Amniotic stem cell (primary cell): ENCODE results near the gene TNFRSF1A.
A peak's percentile ranks its signal among the peaks of the same experiment; 100 is the strongest.

Source experiments
- DNase-seq: peaks from one replicate; lab custom pipeline; 2025; lab: John Stamatoyannopoulos, UW

TNFRSF1A gene

DNA sequence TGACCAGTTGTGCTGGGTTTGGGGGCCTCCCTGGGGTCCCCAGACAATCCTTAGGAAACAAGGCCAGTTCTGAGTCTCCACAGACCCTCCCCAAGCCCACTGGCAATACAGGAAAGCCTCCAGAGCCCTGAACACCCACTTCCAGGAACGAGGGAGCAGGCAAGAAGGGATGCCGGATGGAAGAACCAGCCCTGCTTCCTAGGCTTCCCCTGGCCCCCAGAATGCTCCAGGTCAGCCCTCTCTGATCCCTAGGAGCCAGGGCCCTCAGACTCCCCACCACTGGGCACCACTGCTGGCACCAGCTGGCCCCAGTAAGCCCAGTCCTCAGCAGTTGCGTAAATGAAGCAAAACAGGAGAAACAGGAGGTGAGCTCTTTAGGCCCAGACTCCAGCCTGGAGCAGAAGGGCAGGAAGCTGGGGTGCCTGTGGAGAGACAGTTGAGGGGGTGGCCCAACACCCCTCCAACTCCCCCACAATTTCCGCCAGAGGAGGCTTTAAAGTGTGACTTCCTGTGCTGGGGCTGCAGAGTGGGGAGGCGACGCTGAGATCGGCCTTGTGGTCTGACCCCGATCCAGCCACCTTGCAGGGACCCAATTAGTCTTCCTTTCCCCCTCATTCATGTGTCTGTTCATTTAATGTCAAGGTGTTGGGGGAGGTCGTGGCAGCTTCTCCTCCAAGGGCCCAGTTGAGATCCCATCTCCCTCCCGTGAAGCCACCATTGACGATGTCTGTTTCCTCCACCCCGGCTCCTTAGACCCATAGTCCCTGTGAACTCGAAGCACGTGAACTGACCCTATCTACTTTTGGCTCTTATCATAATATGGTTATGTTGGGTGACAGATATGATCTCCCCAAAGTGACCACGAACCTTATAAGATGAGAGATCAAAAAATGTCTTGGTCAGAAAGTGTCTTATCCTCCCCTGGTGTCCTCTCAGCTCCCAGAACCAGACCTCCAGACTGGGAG lies 4.7 kb downstream of the TNFRSF1A start:
- DNase-seq: no peak

DNA sequence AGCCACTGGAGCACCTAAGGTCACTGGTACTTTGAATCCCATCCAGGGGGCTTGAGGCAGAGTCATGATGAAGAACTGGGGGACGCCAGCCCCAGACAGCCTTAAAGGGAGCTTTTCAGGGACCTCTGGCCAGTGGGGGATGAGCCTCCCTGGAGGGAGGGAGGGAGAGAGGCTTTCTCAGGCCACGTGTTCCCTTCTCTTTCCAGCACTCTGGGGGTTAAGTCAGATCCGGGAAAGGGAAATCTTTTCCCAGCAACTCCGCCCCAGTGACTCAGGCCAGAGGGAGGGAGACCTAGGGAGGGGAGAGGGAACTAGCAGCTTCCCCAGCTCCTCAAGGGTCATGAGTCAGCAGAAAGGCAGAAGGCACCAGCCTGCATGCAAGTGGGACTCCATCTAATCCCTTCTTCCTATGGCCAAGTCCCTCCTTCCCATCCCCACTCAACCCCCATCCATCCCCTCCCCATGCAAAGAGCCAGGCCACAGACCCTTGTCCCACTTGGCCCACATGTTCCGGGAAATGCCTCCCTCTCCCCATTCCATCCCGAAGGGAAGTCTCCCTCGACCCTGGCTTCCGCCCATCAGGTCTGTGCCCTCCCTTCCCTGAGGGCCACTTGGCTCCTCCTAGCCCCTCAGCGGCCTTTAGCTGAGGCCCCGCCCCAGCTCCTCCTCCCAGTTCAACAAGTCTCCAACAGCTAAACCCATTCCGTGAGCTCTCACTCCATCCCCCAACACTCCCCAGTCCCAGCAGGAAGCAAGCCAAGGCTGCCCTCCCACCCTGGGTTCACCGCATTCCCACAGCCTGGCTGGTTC lies 5.6 kb downstream of the TNFRSF1A start:
- DNase-seq: peak; percentile 97

DNA sequence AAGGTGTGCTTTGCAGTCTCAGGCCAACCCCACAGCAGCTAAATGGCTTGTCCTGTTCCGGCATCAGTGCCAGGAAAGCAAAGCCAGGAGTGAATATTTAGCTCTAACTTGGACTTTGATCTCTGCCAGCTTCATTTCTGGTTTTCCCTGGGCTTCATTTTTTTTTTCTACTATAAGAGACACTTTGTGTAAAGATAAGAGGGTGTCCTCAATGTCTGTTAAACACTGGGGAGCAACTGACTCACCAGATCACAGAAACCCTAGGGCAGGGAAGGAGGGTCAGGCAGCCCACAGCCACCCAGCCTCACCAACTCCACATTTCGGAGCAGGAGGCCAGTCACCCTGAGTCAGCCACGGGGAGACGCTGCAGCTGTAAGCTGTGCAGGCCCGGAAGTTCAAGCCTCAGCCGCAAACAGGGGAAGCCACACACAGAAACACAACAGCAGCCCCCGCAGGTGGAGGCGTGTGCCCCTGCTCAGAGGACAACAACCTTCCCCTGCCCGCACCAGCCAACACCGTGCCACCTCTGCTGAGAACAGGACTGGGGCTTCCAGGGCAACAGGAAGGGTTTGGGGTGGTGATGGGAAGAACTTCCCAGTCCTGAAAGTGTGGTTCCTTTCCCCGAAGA lies 6.3 kb downstream of the TNFRSF1A start:
- DNase-seq: peak; percentile 64

DNA sequence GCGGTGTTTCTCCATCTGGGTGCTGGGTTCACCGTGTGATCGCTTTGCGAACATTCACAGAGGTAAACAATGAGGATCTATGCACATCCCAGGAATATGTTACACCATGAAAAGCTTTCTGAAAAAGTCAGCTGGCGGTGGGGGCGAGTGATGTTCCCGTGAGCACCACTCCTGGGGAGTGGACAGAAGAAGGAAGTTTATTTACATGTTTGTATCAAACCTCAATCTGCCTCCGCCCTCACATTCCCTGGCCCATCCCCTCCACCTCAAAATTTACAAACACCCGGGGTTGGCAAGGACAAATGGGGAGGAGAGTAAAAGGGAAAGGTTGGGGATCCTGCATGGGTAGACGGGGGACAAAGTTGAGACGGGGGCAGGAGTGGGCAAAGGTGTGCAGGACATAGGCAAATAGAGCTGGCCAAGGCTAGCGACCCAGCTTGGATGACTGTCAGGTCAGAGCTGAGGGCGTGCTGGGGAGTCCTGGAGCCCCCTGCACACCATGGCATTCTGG lies 6.9 kb downstream of the TNFRSF1A start:
- DNase-seq: no peak

DNA sequence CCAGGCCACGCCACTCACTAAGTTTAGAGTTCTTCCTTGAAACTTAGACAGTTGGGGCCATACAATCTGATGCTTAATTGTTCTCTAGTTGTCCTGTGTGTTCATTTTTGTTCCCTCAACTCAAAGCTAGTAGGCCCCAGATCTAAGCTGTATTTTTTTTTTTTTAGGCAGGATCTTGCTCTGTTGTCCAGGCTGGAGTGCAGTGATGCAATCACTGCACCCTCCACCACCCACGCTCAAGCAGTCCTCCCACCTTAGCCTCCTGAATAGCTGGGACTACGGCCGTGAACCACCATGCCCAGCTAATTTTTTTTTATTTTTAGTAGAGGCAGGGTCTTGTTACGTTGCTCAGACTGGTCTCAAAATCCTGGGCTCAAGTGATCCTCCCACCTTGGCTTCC lies 7.5 kb downstream of the TNFRSF1A start:
- DNase-seq: no peak

DNA sequence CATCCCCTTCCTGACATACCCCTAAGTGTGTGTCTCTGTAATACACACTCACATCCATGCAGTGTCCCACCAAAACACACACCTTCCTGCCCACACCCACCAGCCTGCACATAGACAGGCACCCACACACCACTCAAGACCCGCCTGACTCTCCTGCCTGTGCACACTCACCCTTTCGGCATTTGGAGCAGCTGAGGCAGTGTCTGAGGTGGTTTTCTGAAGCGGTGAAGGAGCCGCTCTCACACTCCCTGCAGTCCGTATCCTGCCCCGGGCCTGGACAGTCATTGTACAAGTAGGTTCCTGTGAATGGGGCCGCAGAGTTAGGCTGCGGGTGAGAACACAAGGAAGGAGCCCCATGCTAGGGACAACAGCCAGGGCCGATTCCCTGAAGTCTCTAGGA lies 8.3 kb downstream of the TNFRSF1A start:
- peak; percentile 42 for DNase-seq

DNA sequence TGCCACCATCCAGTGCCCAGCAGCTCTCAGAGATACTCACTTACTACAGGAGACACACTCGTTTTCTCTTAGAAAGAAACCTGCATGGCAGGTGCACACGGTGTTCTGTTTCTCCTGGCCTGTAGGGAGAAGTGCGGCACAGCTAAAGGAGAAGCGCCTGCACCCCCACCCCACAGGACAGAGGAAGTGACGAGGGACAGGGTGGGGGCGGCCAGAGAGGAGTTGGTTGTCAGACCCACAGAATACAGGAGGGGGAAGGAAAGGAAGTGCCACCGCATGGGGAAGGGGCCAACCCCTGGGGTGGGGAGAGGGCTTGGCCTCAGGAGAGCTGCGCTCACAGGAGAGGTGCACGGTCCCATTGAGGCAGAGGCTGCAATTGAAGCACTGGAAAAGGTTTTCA lies 8.8 kb downstream of the TNFRSF1A start:
- DNase-seq: no peak

DNA sequence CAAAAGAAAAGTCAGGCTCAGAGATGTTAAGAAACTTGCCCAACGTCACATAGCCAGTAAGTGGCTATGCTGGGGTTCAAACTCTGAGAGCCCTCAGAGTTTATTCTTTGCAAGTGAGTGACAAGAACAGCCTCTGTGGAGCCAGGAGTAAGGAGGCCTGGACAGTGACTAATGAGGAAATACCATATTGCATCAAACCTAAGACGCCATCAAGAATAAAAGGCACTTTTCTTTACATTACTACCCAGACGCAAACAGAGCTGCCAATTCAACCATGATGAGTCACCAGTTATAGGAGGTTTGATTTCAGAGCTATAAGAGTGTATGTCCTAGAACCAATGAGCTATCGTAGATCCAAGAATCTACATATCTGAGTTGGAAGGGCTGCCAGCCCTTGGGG lies 9.4 kb downstream of the TNFRSF1A start:
- peak; percentile 23 for DNase-seq

DNA sequence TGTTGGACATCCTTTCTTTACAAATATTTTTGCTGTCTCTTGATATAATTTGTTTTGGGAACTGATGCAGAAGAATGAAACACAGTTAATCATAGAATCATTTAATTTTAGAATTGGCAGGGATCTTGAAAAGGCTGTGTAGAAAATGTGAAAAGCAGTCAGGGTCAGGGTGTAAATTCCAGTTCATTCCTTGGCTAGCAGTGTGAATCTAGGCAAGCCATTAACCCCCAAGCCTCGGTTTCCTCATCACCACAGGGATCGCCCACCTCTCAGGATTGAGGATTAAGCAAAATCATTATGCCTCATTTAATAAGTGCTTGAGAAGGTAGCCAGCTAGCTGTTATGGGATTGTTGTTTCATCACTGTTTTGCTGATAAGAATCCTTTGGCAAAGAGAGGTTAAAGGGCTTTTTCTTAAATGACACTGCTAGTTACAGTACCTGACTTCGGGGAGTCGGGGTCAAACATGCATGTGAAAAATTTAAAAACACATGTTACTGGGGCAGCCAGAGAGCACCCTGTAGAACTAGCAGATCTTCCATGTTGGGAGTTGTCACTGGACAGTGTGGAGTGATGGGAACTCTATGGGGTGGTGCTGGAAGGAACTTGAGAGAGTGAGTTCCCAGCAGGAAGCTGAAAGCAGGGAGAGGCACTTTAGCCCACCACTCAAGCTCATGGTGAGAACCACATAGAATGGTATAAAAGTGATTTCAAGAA lies 10.7 kb downstream of the TNFRSF1A start:
- no peak for DNase-seq

DNA sequence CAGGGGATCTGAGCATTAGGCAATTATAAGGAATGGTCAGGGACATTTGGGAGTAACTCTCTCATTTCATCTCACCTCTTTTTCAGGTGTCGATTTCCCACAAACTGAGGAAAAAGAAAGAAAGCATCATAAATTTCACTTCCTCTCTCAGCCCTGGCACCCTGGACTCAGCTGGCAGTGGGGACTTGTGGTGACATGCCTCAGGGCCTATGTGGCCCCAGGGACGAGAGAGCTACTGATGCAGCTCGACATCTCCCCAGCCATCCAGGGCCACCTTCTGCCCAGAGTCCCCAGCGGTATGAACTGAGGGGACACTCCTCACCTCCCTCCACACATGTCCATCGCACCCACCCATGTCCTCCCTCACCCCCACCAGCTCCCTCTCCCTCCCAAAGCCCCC lies 11.7 kb downstream of the TNFRSF1A start:
- no peak for DNase-seq

DNA sequence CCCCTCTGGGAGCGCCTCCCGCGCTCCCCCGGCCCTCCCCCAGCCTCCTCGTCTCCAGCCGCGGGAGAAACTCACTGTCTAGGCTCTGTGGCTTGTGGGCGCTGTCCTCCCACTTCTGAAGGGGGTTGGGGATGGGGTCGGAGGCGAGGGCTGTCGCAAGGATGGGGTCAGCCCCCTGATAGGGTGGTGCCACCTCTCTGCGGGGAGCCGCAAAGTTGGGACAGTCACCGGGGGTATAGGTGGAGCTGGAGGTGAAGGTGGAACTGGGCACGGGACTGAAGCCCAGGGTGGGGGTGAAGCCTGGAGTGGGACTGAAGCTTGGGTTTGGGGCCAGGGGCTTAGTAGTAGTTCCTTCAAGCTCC lies 12.2 kb downstream of the TNFRSF1A start:
- DNase-seq: no peak

DNA sequence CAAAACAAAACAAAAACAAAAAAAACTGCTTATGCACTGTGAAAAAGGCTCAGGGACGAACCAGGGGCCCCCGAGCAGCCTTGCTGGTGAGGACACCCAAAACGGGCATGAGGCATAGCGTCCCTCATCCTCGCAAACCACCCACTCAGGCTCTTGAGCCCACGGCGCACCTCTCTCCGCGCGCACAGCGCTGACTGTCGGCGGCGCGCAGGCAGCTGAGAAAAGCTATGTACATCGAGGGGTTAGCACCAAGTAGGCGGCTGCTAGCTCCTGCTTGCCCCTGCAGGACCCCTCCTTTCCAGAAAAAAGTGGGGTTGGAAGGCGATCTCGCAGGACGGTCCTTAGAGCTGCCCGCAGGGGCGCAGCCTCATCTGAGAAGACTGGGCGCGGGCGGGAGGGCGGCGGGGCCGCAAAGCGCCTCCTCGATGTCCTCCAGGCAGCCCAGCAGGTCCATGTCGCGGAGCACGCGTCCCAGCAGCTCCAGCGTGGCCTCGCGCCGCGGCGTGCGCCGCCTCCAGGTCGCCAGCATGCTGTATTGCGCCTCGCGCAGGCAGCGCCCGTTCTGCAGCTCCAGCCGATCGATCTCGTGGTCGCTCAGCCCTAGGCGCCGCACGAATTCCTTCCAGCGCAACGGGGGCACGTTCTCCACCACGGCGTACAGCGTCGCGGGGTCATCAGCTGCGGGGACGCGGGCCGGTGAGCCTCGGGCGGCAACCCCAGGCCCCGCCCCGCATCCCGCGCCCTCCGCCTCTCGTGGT lies 12.8 kb downstream of the TNFRSF1A start:
- DNase-seq: no peak

DNA sequence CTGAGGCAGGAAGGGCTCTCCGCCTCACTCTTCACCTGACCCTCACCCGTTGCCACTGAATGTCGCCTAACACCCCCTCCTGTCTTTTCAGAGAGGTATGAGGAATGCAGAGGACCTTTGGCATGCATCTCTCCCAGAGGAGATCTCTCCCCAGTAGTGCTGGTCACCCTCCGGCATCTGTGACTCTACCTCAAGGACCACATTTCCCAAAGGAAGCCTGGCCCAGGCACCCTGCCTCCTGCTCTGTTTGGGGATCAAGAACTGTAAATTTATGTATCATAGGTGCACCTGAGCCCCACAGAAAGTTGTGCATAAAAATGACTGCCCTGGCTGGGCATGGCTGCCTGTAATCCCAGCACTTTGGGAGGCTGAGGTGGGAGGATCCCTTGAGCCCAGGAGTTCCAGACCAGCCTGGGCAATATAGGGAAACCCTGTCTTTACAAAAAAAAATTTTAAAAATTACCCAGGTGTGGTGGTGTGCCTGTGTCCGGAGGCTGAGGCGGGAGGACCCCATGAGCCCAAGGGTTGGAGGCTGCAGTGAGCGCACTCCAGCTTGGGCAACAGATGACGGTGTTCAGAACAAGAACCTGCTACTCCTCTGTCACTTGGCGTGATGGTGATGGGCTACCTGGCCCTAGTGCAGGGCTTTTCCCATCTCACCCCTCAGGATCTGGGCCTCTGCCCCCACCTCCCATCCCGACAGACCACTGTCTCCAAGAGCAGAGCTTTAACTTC lies 13.7 kb downstream of the TNFRSF1A start:
- no peak for DNase-seq

DNA sequence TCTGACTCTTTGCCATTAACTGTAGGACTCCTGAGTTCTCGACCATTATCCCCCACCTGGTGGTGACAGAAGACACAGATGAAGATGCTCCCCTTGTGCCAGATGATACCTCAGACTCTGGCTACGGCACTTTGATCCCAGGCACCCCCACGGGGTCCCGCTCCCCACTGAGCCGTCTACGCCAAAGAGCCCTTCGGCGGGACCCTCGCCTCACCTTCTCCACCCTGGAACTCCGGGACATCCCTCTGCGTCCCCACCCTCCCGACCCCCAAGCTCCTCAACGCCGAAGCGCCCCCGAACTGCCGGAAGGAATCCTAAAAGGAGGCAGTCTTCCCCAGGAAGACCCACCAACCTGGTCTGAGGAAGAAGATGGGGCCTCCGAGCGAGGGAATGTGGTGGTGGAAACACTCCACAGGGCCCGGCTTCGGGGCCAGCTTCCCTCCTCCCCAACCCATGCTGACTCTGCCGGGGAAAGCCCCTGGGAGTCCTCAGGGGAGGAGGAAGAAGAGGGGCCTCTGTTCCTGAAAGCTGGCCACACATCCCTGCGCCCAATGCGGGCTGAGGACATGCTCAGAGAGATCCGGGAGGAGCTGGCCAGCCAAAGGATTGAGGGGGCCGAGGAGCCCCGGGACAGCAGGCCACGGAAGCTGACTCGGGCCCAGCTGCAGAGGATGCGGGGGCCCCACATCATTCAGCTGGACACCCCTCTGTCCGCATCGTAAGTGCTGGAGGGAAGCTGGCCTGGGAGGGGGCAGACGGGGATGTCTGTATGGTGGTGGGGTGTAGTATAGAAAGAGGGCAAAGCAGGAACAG lies 14.4 kb downstream of the TNFRSF1A start:
- DNase-seq: no peak

DNA sequence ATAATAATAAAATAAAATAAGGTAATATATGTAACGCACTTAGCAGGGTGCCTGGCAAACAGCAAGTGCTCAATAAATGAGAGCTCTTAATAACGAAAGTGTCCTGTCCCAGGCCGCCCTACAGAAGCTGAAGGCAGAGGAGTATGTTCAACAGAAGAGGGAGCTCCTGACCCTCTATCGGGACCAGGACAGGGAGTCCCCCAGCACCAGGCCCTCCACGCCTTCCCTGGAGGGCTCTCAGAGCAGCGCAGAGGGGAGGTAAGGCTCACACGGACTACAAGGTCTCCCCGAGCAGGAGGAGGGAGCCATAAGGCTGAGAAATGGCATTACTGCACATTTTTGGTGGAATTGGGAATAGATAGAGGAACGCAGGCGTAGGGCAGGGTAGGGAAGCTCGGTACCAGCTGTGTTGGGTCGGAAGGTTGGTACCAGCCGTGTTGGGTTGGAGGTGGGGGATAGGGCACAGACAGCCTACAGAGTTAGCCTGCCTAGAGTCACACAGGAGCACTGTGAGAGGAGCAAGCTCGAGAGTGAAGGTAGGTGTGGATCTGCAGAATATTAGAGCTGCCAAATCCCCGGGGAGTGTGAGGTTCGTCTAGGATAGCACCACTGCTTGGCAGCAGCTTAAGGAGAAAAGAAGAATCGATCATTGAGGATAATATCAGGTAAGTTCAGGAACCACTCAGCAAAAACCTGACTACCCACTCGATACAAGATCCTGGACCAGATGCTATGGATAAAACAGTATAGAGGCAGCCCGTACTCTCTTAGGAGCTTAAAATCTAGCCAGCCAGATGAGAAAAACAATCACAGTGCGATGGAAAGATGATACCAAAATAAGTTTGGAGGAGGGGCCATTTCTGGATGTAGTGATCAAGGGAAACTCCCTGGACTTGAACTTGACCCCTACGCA lies 15.3 kb downstream of the TNFRSF1A start:
- DNase-seq: no peak

DNA sequence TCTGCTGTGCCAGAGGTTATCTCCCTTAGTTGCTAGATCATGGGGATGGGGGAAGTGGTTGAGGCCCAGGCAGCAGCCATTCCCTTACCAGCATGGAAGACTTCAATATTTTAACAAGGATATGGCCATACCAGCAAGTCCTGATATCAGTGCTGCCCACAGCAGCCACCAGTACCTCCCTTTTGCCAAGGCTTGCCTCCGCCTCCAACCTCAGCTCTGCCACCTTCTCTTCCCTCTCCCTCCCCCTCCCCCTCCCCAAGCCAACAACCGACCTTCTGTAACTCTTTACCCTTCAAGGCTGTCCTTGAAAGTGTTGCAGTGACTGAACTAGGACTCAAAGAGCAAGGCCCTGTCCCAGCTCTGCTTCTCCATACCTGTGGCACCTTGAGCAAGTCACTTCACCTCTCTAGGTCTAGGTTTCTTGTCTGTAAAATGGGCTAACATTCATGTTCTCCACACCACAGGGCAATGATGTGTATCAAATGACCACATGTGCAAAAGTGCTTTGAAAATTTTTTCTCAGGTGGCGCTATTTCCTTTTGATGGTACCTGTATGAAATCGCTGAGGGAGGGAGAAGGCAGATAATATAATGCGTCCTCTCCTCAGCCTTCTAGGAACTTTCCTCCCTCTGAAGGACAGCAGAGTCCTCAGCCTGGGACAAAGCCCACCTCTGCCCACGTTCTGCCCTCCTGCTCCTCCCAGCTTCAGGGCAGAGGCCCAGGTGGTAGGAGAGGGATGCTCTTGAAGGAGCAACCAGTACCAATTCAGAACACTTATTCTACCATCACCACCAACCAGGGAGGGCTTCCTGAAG lies 16.7 kb downstream of the TNFRSF1A start:
- no peak for DNase-seq

DNA sequence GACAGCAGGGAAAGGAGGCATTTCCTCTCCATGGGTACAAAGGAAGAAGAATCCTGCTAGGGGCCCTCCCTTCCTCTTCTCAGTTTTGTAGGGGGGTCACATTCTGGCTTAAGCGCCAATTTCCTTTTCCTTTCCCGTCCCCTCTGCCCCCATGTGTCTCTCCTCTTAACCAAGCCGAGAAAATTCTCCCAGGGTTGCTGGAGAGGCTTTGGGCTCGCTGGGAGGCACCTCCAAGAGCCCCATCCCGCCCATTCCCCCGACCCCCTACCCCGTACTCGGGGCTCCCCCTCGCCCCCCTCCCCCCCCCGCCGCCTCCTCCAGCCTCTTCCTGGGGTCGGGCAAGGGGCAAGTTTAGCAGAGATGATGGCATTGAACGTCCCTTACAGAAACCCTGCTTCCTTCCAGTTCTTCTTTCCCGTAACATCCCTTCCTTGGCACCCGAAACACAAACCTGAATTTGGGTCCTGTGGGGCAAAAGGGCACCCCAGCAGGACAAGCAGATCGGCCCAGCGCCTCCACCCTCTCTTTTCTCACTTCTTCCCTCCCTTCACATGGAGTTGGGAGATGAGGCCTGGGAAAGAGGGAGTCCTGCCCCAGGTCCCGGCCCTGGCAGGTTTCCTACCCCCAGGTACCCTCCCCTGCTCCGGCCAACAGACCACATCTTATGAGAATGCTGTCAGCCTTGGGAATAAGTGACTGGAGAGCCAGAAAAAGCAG lies 17.7 kb downstream of the TNFRSF1A start:
- DNase-seq: no peak
